Left lung (tissue), 10 donors: ENCODE data around the gene MCM7. TPM values are rescaled to one million over a fixed set of nuclear protein-coding genes. Genes with fewer than 3 reads are reported as not detected.

Experiments
- ATAC-seq: fragments of 200-7000 bp; cut with Tn5 transposase; one replicate; pipeline ENCODE4 v1.9.1; 2020; ENCODE audit warnings: moderate library complexity
- DNase-seq, 4 donors: peaks; one replicate each; pipeline ENCODE4 v3.0.0-alpha.2; 2013 to 2020
- H3K27ac ChIP-seq, 2 donors: fragments of 200-600 bp; sonication (generic) in 1 of 2; one replicate each; pipeline versions ENCODE4 v1.5.0 to v1.8.0; 2020 to 2021
- H3K27me3 ChIP-seq, 2 donors: fragments of 200-600 bp; sonication (generic) in 1 of 2; one replicate each; pipeline versions ENCODE4 v1.5.0 to v1.8.0; 2020 to 2021
- H3K36me3 ChIP-seq, 2 donors: fragments of 200-600 bp; sonication (generic) in 1 of 2; one replicate each; pipeline versions ENCODE4 v1.5.0 to v1.8.0; 2020 to 2021
- H3K4me1 ChIP-seq, 2 donors: fragments of 200-600 bp; one replicate each; pipeline ENCODE4 v1.8.0; 2021
- H3K4me3 ChIP-seq, 2 donors: fragments of 200-600 bp; sonication (generic) in 1 of 2; one replicate each; pipeline versions ENCODE4 v1.5.0 to v1.8.0; 2020 to 2021; ENCODE audit warnings: mild to moderate bottlenecking in 1 of 2
- H3K9me3 ChIP-seq, 2 donors: fragments of 200-600 bp; sonication (generic) in 1 of 2; one replicate each; pipeline versions ENCODE4 v1.5.0 to v1.8.0; 2020 to 2021
- intact Hi-C, 2 donors: fragments of 100-400 bp; cut with DNase I; formaldehyde crosslinking; loops; one replicate each; pipeline versions ENCODE4 v1.11.2 to v1.14.2; 2022
- polyA plus RNA-seq, 6 donors: library from polyadenylated mRNA; unstranded; fragments of 120-200 nt; gene quantifications; one replicate each; pipeline ENCODE4 v1.2.1, GENCODE V29; 2013; ENCODE audit not compliant: insufficient read length in 6 of 6
- total RNA-seq, 2 donors: library from RNA; stranded (reverse); fragmentation: NEBNext Ultra II Directional; extraction: Animal tissue kit (Norgen Biotek cat#: 25700); gene quantifications; one replicate each; pipeline ENCODE4 v1.2.1, GENCODE V29; 2021
- TF ChIP-seq, protein P1 (sequence below), 2 donors: fragments of 200-600 bp; sonication (generic) in 1 of 2; IDR thresholded peaks; one replicate each; pipeline versions ENCODE4 v1.5.0 to v1.8.0; 2021; ENCODE audit warnings: antibody characterized with exemption in 2 of 2
- donor health status: DM: no; HTN: yes; CAD: no.
- donor health status: DM: no; HTN: no; CAD: no.

The MCM7 gene
- total and polyA plus RNA-seq, 8 donors, result 53.7 to 152 (median 137) TPM

DNA sequence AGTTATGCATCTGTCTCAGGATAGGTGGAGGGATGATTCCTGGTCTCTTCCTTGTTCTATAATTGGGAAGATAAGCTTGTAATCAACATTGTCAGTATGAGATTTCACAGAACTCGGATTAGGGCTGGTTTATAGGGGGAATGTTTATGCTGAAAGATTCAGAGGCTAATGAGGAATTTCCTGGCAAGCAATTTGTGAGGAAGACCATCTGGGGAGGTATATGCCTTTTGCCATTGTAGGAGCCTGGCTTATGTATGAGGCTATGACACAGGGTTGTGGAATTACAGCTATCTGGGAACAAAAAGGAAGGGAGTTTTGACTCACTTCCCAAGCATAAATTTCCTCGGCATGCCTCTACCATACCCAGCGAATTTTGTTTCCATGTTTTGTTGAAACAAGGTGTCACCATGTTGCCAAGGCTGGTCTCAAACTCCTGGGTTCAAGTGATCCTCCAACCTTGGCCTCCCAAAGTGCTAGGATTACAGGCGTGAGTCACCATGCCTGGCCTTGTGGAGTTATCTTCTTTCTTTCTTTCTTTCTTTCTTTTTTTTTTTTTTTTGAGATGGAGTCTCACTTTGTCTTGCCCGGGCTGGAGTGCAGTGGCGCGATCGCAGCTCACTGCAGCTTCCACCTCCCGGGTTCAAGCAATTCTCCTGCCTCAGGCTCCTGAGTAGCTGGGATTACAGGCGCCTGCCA lies 14.0 kb downstream of the MCM7 start:
- Histone ChIP-seq H3K27ac (no peak overlapping the region), H3K4me3 (no peak overlapping the region), H3K36me3 (peaks cover 0 to 20% of the 10 kb centered on the region in 2 donors), H3K9me3 (no peaks in the 10 kb centered on the region), H3K4me1 (peaks cover under 1 to 32% of the 10 kb centered on the region in 2 donors), H3K27me3 (no peaks in the 10 kb centered on the region)
- no peak for DNase-seq
- no peak for ATAC-seq
- intact Hi-C loops, result no loop called here
- TF ChIP-seq, protein P1, sequence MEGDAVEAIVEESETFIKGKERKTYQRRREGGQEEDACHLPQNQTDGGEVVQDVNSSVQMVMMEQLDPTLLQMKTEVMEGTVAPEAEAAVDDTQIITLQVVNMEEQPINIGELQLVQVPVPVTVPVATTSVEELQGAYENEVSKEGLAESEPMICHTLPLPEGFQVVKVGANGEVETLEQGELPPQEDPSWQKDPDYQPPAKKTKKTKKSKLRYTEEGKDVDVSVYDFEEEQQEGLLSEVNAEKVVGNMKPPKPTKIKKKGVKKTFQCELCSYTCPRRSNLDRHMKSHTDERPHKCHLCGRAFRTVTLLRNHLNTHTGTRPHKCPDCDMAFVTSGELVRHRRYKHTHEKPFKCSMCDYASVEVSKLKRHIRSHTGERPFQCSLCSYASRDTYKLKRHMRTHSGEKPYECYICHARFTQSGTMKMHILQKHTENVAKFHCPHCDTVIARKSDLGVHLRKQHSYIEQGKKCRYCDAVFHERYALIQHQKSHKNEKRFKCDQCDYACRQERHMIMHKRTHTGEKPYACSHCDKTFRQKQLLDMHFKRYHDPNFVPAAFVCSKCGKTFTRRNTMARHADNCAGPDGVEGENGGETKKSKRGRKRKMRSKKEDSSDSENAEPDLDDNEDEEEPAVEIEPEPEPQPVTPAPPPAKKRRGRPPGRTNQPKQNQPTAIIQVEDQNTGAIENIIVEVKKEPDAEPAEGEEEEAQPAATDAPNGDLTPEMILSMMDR (IDR thresholded peaks at IDR 0.05), result no peak

DNA sequence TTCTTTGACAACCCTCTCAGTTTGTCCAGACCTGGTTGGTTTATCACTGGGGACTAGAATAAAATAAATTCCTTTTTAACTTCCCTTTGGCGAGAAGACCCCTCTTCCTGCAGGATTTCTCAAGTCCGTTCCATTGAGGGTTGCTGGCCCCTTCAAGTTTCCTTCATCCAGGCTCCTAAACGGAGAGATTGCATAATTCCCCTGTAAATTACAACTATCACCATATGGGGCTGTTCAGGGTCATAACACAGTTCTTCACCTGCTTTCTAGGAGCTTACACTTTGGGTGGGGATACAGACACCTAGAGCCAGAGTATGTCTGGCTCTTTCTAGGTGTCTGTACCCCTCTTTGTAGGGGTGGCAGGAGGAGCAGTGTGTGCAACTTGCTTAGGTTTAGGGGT lies 15.7 kb downstream of the MCM7 start:
- no peak for ATAC-seq
- no peak overlapping the region for H3K27ac ChIP-seq
- H3K4me1 ChIP-seq, result peaks cover 7 to 44% of the 10 kb centered on the region in 2 donors
- H3K36me3 ChIP-seq, result peaks cover 0 to 3% of the 10 kb centered on the region in 2 donors
- no peak overlapping the region for H3K4me3 ChIP-seq
- DNase-seq, result no peak
- intact Hi-C loops, result no loop called here
- H3K27me3 ChIP-seq, result no peaks in the 10 kb centered on the region
- no peaks in the 10 kb centered on the region for H3K9me3 ChIP-seq
- TF ChIP-seq, protein P1 (IDR thresholded peaks at IDR 0.05), result no peak

DNA sequence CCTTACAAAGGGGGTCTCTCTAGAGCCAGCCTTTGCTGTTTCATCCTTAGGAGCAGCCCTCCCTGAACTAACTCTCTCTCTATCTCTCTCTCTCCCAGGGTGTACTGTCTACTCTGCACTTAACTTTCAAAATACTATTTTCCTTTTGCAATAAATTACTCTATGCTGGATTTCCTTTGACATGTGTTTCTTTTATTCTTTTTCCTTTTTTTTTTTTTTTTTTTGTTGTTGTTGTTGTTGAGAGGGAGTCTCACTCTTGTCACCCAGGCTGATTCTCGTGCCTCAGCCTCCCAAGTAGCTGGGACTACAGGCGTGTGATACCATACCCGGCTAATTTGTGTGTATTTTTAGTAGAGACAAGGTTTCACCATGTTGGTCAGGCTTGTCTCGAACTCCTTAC lies 18.2 kb downstream of the MCM7 start:
- DNase-seq, result no peak
- peaks cover 0 to 16% of the 10 kb centered on the region in 2 donors for H3K36me3 ChIP-seq
- H3K4me1 ChIP-seq, result peaks cover 14 to 43% of the 10 kb centered on the region in 2 donors
- intact Hi-C loops, result no loop called here
- no peaks in the 10 kb centered on the region for H3K27me3 ChIP-seq
- no peak for ATAC-seq
- no peak overlapping the region for H3K4me3 ChIP-seq
- H3K9me3 ChIP-seq, result no peaks in the 10 kb centered on the region
- peak overlapping the region in 1 of 2 donors; percentile 88 for H3K27ac ChIP-seq
- TF ChIP-seq, protein P1 (IDR thresholded peaks at IDR 0.05), result no peak

DNA sequence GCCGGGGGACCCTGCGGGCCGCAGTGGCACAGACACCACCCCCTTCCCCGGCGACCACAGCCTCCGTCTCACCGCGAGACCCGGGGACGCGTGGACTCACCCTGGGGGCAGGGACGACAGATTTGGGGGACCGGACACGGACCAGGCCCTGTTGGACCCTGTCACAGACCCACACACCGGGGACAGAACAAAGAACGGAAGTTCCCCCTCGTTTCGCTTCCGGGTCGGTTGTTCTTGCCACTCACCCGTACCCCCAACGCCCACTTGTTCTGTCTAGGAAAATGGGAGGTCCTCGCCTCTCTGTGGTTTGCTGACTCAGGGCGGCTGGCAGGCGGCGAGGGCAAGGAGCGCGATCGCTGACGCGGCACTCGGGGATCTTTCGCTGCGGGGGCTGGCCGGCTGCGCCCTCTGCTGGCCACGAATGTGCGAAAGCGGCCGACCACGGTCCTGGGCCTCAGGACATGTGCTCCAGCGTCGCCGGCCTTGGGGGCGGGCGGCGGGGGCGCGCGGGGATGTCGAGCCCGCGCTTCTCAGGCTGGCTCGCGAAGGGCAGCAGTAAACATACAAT lies 19.6 kb downstream of the MCM7 start, which contains the start of gene ZNF3:
ZNF3 (minus strand) TSS at position 189 of the 568 bp plus-strand sequence. CDS start 4,366 bp downstream, outside the sequence.
- TF ChIP-seq, protein P1 (IDR thresholded peaks at IDR 0.05), result peak; percentile 85 to 97
- intact Hi-C loops, result no loop called here
- Histone ChIP-seq H3K9me3 (no peaks in the 10 kb centered on the region), H3K27ac (peak within 1 kb of the TSS; percentile 74 to 88), H3K27me3 (no peaks in the 10 kb centered on the region), H3K36me3 (peaks cover 0 to 28% of the 10 kb centered on the region in 2 donors), H3K4me1 (peaks cover 14 to 41% of the 10 kb centered on the region in 2 donors), H3K4me3 (peak within 1 kb of the TSS; percentile 94 to 98)
- ATAC-seq (peak; percentile 95), DNase-seq (peak; percentile 97 to 100 (median 98))

DNA sequence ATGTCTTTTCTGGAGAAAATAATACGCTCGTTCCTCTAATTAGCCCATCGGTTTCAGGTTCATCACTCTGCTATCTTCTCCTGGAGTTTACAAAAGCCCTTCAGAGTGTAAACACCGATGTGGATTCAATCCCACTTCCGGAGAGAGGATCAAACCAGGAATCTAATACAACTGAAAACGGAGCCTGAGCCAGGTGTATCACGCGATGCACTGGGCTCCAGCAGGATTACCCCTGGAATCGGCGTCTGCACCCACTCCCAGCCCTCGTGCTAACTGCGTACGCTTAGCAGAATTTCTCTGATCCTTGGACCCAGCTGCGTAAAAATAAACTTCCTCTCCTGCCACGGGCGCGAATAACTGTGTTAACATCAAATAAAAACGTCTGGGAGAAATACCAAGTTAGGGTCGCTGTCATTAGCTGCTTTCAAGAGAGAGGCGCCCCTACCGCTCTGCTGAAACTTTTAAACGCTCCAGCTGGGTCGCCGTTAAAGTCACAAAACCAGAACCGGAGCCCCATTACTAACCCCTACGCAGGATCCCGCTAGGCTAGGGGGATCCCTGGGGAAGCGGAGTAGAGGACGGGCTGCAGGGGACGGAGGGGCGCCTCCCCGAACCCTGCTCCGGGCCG lies 20.2 kb downstream of the MCM7 start:
- Histone ChIP-seq H3K4me3 (peak overlapping the region; percentile 94 to 98), H3K9me3 (no peaks in the 10 kb centered on the region), H3K27ac (peak overlapping the region; percentile 74 to 88), H3K27me3 (no peaks in the 10 kb centered on the region), H3K4me1 (peaks cover 14 to 41% of the 10 kb centered on the region in 2 donors), H3K36me3 (peaks cover 0 to 34% of the 10 kb centered on the region in 2 donors)
- DNase-seq (no peak), ATAC-seq (peak; percentile 17)
- TF ChIP-seq, protein P1 (IDR thresholded peaks at IDR 0.05), result no peak
- intact Hi-C loops, result no loop called here
